ENCODE data around the gene MRNIP.
"Not testable (repeated sequence)": the region's sequence is repeated elsewhere in the genome, so short reads cannot be mapped to it uniquely, and the experiment has no call there.

MRNIP gene

DNA sequence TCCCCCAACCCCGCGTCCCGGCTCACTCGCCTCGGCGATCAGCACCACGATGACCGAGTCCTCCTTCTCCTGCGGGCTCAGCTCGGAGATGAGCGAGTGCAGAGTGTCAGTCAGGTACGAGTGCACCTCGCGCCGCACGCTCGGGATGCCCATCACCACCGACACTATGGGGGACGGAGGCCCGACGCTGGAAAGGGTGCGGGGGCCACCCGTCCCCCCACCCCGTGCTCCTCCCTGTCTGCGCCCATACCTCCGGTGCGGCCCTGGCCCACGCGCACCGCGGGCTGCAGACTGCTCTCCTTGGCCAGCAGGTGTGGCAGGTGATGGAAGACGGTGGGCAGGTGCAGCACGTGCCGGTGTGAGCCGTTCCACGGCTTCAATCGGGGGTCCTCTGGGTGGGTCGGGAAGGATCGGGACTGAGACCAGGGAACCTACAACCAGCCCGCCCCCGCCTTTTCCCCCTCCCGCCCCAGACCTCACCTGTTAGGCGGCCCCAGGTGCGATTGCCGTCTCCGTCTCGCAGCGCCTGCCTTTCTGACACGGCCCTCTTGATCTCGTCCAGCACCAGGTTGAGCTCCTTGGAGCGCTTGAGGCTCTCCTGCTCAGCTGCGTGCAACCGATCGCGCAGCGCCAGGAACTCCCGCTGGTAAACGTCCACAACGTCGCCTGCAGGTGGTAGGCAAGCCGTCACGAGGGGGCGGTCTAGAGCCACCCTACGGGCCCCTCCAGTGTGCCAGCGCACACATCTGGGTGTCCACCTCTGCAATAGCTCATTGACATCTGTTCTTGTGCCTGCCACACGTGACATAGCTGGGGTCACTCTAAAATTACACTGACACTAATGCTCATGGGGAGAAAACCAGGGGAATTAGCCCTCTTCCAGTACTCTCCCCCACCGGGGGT, 57.1 kb downstream of the MRNIP start:
- DNase-seq, result peak; percentile 86

DNA sequence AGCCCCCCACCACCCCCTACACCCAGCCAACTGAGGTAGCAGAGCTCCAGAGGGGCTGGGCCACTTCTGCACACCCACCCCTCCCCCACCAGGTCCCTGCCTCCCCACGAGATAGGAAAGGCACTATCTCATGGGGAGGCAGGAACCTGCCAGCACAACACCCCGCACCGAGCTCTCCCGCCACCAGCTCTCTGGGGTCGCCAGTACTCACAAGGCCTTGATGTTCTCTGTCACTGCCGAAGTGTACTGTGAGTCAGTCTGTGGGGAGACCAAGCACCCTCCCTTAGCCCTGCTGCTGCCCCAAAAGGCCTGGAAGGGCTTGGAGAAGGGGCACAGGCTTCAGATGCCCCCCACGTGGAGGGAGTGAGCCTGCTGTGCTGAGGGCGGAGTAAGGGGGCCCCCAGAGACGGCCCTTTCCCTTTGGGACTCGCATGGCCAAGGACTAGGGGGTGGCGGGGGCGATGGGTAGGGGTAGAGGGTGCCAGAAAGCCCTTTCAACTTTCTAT, 57.9 kb downstream of the MRNIP start:
- no peak for DNase-seq

DNA sequence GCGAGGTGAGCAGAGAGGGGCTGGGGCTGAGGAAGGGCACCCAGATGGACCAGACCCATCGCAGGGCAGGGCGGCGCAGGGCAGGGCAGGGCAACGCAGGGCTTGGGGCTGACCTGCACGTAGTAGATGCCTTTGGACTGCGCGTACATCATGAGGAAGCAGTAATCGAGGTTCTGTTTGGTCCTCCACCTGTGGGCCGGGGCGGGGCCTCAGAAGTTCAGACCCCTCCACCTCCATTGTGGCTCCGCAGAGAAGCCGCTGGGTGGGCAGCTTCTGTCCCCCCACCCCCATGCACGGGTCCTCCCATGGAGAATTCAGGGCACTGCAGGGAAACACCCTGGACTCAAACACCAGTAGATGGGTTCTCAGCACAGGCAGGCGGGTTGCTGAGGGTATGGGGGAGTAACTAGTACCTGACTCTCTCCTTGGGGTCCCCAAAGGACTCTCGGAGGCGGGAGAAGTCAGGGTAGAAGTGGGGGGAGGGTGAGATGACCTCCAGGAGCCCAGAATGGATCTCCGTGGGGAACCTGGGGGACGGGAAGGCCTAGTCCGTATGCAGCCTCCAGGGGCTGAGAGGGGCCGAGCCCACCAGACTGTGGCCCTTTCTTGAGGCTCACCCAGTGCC, 58.4 kb downstream of the MRNIP start:
- DNase-seq, result no peak

DNA sequence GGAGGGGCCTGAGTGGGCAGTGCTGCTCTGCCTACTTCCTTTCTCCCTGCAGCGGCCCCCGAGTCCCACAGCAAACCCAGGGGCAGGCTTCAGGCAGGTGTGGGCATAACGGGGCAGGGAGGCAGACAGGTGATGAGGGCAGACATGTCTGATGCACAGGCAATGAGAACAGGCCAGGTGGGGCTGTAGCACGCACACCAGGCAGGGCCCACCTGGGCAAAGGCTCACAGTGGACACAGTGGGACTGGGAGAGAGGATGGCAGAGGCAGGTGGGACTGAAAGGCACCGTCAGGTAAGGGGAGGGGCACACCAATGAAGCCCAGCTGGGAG, 59.0 kb downstream of the MRNIP start:
- DNase-seq, result no peak

DNA sequence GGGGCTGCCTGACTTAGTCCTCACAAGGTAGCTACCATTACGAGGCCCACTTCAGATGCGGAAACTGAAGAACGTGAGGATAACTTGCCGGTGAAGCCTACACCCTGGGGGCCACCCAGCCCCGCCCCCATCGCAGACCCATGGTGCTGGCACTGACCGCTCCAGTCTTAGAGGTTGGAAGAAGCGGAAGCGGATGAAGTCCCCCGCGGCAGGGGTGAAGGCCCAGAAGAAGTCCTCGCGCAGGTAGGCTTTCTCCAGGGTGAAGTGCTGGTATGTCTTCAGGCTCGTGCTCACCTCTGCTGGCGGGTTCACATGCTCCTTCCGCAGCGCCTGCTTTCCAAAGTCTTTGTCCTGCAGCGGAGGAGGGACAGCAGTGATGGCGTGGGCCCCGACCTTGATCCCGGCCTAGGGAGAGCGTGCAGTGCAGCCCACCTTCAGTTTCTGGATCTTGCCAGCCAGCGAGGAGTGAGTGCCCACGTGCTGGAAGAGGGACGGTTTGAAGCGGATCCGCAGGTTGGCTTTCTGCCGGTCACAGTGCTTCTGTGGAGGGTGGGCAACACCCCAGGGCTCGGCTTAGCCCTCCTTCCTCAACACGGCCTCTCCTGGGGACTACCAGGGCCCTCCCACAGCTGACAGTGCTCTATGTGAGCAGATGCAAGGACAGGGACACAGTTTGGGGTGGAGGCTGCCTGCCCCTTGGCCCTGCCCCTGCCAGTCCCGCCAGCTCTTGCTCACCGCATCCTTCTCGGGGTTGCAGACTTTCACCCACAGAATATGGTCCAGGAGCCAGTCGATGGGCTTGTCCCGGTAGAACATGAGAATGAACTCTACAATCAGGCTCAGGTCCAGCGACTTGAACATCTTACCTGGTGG, 59.6 kb downstream of the MRNIP start:
- DNase-seq, result no peak

DNA sequence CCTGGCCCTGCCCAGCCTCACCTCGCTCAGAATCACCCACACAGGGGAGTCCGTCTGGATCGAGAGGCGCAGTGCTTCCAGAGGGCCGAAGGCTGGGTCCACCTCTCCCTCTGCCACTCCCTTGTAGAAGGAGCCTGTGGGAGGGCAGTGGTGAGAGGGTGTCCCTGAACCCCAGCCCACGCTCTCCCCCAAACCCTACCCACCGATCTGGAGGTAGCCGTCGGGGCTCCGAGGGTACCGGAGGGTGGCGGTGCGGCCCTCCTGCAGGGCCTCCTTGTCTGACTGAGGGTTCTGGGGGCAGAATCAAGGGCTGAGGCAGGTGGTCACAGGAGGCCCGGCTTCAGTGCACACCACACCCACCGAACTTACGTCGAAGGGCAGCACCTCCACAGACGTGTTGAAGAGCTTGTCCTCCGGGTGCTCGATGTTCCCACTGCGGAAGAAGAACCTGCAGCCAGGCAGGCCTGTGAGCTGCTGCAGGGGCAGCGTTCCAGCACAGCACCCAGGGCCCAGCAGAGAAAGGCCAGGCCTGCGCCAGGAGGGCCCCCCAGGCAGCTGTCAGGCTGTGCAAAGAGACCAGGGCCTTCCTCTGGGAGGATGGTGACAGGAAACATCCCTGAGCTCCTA, 60.4 kb downstream of the MRNIP start:
- DNase-seq, result no peak

DNA sequence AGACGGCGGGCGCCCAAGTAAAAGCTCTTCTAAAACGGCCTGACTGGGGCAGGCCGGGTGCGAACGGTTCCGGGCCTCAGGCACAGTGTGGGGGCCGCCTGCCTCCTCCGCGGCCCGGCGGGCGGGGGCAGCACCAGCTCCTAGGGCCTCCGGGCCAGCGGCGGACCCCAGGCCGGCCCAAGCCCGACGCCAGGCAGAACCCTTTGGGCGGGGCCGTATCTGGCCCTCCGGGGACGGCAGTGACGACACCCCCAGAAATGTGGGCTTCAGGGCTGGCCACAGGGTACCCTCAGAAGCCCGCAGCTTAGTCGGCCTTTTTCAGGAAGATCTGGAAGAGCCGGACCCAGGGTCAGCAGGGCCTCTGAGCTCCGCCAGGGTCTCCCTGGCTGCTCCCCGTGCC, 60.9 kb downstream of the MRNIP start:
- DNase-seq, result no peak

DNA sequence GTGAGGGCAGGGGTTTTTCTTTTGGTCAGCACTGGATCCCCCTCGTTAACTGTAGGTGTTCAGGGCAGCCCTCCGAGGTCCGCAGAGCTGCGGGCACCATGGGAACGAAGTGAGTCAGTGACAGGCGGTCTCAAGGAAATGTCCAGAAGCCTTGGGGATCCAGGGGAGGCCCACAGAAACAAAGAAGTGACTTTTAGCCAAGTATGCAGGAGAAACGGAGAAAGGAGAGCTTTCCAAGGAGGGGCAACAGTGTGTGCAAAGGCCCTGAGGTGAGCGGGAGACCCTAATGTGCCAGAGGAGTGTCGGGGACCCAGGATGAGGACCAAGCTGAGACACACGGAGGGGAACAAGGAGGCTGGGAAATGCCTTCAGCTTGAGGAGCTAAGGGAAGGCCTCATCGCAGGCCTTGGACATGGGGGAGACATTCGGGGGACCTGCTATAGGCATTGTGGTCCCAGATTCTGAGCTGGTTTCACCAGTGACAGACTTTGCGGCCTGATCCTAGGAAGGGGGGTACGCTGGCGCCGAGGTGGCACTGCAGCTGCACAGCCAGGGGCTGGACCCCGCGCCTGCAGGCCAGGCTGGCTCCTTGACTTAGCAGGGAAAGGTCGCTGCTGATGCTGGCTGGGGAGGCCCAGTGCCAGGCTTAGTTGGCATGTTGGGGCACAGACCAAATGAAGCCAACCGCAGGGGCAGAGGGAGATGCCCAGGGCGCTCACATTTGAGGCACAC, 61.6 kb downstream of the MRNIP start:
- no peak for DNase-seq

DNA sequence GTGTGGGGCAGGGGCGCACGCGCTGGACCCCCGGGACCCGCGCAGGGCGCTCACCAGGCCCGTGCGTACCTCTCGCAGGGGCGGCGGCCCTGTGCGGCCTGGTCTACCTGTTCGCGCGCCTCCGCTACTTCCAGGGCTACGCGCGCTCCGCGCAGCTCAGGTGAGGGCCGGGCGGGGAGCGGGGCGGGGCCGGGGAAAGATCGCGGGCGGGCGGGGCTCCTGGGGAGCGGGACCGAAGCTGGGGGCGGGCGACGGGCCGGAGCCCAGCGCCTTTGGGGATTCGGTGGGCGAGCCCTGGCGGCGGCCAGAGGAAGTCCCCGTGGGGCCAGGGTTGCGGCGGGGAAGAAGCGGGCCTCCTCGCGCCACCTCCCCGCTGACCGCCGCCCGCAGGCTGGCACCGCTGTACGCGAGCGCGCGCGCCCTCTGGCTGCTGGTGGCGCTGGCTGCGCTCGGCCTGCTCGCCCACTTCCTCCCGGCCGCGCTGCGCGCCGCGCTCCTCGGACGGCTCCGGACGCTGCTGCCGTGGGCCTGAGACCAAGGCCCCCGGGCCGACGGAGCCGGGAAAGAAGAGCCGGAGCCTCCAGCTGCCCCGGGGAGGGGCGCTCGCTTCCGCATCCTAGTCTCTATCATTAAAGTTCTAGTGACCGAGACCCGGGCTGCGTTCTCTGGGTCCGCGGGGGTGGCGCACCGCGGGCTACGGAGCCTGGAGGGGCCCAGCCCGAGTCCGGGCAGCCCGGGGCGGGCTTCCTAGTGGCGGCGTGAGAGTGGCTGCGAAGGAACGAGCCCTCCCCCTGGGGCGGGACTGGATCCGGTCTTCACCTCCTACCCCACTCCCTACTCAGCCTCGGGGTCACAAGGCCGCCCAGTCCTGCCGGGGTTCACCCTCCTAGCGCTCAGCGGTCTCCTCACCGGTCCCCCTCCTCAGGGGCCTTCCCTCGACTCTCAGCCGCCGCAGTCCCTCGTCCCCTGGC, 62.5 kb downstream of the MRNIP start:
- DNase-seq, result peak; percentile 77

DNA sequence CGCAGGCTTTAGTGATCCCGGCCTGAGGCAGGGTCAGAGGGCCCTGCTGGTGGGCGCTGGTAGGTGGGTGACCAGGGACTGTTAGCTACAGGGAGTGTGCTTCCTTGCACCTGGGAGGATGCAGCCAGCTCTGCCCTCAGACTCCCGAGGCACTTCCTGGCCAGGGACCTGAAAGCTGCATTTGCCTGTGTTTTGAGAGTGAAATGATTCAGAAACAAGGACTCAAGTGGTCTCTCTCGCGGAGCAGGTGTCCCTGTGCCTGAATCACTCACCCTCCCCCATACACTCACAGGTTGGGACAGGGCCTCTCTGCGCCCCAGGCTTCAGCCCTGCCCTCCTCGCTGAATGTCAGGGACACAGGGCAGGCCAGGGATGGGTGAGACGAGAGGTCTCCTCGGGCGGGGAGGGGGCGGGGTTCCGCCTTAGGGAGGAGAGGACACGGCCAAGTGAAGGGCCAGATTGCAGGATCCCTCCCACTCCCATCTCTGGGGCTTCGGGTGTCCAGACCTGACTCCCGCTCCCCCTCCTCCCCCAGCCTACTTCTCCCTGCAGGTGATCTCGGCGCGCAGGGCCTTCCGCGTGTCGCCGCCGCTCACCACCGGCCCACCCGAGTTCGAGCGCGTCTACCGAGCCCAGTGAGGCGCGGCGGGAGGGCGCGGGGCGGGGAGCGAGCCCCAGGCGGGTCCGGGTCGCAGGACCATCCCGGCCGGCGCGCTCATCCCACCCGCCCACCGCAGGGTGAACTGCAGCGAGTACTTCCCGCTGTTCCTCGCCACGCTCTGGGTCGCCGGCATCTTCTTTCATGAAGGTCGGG, 63.4 kb downstream of the MRNIP start:
- no peak for DNase-seq

DNA sequence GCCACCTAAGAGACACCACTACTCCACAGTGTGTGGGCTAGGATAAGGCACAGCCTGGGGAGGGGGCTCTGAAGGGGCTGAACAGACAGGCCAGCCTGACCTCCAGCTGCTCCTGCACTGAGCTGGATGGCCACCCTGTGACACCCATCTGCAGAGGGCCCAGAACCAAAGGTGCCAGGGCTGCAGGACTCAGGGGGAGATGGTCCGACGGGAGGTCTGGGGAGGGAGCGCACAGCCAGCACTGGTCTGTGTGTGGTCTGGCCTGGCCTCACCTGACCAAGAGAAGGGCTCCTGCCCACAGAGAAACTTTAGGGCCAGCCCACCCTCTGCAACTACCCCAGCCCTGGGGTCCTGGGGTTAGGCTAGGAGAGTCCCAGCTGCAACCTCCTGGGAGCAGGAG, 64.0 kb downstream of the MRNIP start:
- no peak for DNase-seq

DNA sequence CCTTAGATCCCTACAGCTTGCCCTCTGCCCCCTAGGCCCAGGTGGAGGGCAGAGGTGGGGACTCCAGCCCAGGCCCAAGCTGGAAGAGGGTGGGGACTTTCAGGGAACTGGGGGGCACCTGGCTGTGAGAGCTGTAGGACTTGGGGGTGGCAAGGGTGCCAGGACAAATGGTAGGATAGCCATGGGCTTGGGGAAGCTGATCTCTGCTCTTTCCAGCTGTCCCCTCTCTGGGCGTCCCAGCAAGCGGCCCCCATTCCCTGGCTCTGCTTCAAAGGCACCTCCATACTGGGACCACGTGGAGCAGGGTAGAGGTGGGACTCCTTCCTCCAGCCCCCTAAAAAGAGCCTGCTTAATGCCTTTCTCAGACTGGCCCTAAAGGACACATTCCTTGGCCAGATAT, 64.4 kb downstream of the MRNIP start:
- DNase-seq, result no peak

DNA sequence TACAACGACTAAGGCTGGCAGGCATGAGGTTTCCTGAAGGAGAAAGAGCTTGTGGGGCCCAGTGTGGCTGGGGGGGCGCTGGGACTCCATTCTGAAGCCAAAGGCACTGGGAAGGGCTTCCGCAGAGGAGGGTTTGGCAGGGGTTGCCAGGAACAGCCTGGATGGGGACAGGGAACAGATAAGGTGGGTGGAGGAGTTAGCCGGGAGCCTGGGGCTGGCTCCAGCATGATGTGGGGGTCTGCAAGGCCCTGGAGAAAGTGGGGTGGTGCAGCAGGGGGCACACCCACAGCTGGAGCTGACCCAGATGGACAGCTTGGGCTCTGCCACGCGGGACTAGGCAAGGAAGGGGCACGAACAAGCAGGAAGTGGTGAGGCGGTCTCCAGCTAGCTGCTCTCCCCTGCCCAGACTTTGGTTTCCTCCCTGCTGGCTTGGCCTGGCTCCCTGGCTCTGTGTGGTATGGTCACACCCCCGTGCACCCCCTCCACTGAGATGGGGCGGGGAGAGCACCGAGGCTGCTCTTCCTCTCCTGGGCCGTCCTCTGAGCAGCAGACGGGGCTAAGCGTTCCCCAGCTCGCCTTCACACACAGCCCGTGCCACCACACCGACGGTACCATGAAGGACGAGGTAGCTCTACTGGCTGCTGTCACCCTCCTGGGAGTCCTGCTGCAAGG, 65.0 kb downstream of the MRNIP start, which contains the start of gene LTC4S:
Gene LTC4S, plus strand, starts transcription at position 519 of the 672 bp plus-strand sequence. Its CDS starts 95 bp downstream, at position 614.
- DNase-seq, result peak; percentile 69

DNA sequence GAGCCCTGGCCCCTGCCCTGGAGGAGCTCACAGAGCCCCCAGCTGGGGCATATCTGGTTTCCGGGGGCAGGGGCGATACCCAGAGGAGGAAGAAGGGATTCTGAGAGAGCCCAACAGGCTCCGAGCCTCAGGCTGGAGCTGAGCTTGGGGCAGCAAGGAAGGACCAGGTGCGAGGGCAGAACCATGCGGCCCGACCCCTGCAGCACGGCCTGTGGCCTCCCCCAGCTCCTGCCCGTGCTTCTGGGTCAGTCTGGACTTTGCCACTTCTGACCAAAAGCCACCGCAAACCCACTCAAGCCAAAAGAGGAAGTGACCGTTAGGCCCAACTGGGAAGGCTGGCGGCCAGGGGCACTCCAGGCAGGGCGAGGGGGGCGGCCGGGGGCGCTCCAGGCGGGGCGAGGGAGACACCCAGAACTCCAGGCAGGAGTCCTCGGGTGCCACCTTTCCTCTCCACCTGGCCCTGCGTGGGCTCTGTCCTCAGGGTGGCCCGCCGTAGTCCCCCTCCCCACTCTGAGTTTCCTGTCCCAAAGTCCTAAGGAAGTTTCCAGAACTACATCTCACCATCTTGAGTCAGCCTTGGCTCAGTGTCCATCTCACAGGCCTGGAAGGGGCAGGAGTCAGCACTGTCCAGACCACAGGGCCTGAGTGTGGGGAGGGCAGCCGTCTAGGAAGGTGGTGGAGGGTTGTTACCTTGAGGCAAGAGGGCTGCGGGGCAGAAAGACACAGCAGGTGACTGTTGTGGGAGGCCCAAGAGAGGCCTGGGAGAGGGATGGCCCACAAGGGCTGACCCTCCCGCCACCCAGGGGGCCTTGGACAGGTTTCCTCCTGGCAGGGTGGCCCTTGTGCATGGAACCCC, 65.8 kb downstream of the MRNIP start:
- DNase-seq, result no peak

DNA sequence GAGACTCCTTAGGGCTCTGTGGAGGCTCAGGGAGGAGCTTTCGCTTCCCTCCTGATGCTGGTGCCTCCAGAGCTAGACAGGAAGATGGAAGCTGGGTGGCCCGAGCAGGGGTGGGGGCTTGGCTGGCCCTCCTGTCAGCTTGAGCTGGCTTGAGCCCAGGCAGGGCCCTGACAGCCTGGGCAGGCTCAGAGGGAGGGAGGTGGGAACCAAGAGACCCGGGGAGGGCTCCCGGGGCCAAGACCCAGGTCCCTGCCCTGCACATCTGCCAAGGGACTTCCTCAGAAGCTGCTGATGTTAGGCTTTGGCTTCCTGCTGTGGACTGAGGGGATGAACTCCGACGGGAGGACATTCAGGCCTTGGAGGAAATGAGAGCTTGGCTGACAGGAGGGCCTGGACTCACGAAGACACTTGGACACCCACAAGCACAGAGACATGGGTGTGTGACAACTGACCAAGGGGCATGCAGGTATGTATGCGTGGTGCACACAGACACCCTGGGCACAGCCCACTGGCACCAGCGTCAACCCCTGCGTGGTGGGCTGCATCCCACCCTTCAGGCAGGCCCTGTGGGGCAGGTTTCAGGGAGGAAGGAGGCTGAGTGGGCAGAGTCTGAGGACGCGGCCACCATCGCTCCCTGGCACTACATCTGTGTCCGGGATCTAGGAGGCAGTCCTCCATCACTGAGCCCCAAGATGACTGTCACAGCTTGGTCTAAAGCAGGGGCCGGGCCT, 66.6 kb downstream of the MRNIP start:
- no peak for DNase-seq

DNA sequence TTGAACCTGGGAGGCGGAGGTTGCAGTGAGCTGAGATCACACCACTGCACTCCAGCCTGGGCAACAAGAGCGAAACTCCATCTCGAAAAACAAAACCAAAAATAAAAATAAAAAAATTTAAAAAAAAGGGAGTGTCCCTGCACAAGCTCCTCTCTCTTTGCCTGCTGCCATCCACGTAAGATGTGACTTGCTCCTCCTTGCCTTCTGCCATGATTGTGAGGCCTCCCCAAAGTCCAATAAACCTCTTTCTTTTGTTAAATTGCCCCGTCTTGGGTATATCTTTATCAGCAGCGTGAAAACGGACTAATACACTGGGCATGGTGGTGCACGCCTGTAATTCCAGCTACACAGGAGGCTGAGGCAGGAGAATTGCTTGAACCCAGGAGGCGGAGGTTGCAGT, 69.3 kb downstream of the MRNIP start:
- DNase-seq, result not testable (repeated sequence)

DNA sequence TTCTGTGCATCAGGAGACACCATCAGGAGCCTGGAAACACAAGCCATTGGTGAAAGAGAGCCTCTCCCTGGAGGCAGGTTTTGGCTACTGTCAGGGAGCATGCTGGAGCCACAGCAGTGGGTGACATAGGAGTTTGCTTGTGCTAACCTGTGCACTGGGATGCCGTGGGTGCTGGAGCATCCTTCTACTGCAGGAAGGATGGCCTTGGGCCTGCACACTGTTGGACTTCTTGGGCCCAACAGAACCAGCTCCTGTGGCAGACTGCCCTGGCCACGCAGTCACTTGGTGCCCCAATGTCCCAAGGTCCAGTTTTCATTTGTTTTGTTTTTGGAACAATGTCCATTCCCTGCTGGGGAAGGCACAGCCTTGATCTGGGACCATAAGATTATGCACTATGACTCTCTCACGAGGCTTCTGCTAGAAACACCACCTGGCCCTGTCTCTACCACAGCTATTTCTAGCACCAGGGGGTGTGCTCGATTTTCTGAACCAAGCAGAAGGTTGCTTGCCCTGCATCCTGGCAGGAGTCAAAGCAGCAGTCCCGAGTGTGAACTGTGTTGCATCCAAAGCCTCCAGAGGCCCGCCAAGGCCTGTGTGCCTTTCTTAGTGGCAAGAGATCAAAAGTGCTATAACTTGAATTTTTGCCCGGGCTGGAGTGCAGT, 70.3 kb downstream of the MRNIP start:
- no peak for DNase-seq

All from CD4-positive, alpha-beta T cell treated with Interleukin-21 for 1 hour (primary cell).